ENCODE measurements around the gene SGTA.

The SGTA gene

GRCh38 chr19:2755811-2756210 is 27.3 kb downstream of the SGTA start:
- Histone ChIP-seq H3K27ac (ENCODE audit: insufficient read depth in 1 of 2, low read depth in 1 of 2, low read length in 2 of 2, poor library complexity in 1 of 2, severe bottlenecking in 2 of 2) (no peak overlapping the region), H3K36me3 (ENCODE audit: control insufficient read depth in 4 of 4, insufficient read depth in 4 of 4, low read length in 3 of 4) (peaks cover 4 to 60% (median 45%) of the 10 kb centered on the region in 4 experiments), H3K27me3 (replicated peaks in 2 of 5; ENCODE audit: control insufficient read depth in 4 of 5, insufficient read depth in 5 of 5, low read length in 4 of 5) (no peaks in the 10 kb centered on the region), H3K4me1 (ENCODE audit: control extremely low read depth in 1 of 4, control insufficient read depth in 4 of 4, insufficient read depth in 4 of 4, low read length in 3 of 4) (no peaks in the 10 kb centered on the region), H3K4me3 (ENCODE audit: control insufficient read depth in 1 of 7, extremely low read depth in 1 of 7, insufficient read depth in 4 of 7, low read depth in 2 of 7, low read length in 6 of 7) (no peak overlapping the region), H3K9me3 (ENCODE audit: control extremely low read depth in 1 of 5, control insufficient read depth in 4 of 5, insufficient read depth in 2 of 5, low read depth in 1 of 5, low read length in 4 of 5) (no peaks in the 10 kb centered on the region)
- ChIA-PET POLR2A (no interaction called here), CTCF (interaction anchor here (1.7 kb wide), 1 partner anchor 107 kb away, joined by 7 read pairs; no protein-coding TSS in a partner anchor)
- 95% methylated on average over 10 of the region's 16 CpGs for WGBS (ENCODE audit: insufficient coverage)
- no peak for DNase-seq

DNA sequence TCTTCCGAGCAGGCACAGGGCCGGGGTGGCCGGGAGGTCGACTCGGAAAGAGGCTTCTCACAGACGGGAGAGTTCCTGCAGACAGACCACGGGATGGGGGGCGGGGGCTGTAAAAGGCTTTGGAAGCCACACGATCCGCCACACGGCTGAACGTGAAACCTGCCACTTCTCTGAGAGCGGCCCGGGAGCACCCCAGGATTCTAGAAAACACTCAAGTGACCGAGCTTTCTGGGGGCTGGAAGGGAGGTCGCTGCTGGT is 27.7 kb downstream of the SGTA start:
- Histone ChIP-seq H3K4me1 (ENCODE audit: control extremely low read depth in 1 of 4, control insufficient read depth in 4 of 4, insufficient read depth in 4 of 4, low read length in 3 of 4) (no peaks in the 10 kb centered on the region), H3K27me3 (replicated peaks in 2 of 5; ENCODE audit: control insufficient read depth in 4 of 5, insufficient read depth in 5 of 5, low read length in 4 of 5) (no peaks in the 10 kb centered on the region), H3K36me3 (ENCODE audit: control insufficient read depth in 4 of 4, insufficient read depth in 4 of 4, low read length in 3 of 4) (peaks cover 4 to 56% (median 41%) of the 10 kb centered on the region in 4 experiments), H3K4me3 (ENCODE audit: control insufficient read depth in 1 of 7, extremely low read depth in 1 of 7, insufficient read depth in 4 of 7, low read depth in 2 of 7, low read length in 6 of 7) (no peak overlapping the region), H3K9me3 (ENCODE audit: control extremely low read depth in 1 of 5, control insufficient read depth in 4 of 5, insufficient read depth in 2 of 5, low read depth in 1 of 5, low read length in 4 of 5) (no peaks in the 10 kb centered on the region), H3K27ac (ENCODE audit: insufficient read depth in 1 of 2, low read depth in 1 of 2, low read length in 2 of 2, poor library complexity in 1 of 2, severe bottlenecking in 2 of 2) (no peak overlapping the region)
- 93% methylated on average over 13 of the region's 16 CpGs for WGBS (ENCODE audit: insufficient coverage)
- POLR2A ChIA-PET = no interaction called here
- no peak for DNase-seq
- CTCF ChIA-PET = no interaction called here

DNA sequence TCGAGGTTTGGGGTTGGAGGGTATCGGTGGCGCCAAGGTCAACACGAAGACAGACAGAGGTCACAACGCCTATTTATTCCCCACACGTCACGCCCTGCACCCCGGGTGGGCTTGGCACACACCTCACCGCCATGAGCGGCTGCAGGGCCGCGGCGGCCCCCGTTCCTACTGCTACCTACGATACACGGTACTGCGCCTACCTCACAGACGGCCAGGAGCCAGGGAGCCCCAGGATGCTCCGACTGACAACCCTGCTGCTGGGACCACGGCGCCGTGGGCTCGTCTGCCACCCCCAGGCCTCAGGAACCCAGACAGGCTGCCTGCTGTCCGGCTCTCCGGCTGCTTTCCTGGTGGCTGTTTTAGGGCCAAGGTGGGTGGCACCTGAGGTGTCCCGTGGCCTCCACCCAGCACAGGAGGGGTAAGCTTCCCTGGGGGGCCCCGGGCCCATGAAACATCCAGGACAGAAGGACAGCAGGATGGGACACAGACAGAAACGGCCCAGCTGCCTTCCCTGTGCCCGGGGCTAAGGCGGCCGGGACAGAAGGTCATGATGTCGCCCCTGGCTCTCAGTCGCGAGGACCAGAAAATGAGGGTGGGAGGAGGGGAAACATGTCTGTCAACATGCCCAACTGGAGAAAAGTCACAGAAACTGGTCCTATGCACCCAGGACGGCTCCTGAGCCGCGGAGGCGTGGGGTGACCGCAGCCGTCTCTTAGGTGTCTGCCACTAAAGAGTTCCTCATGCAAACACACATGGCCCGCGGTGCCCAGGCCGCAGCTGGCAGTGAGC is 28.2 kb downstream of the SGTA start:
- H3K27me3 ChIP-seq (replicated peaks in 2 of 5; ENCODE audit: control insufficient read depth in 4 of 5, insufficient read depth in 5 of 5, low read length in 4 of 5) = no peaks in the 10 kb centered on the region
- WGBS (ENCODE audit: insufficient coverage) = 96% methylated on average over 42 of the region's 43 CpGs
- H3K4me1 ChIP-seq (ENCODE audit: control extremely low read depth in 1 of 4, control insufficient read depth in 4 of 4, insufficient read depth in 4 of 4, low read length in 3 of 4) = no peaks in the 10 kb centered on the region
- no peak overlapping the region for H3K4me3 ChIP-seq (ENCODE audit: control insufficient read depth in 1 of 7, extremely low read depth in 1 of 7, insufficient read depth in 4 of 7, low read depth in 2 of 7, low read length in 6 of 7)
- ChIA-PET POLR2A (no interaction called here), CTCF (interaction anchor here (1.1 to 3.5 kb wide), 2 partner anchors 108 to 119 kb away, joined by 4 to 19 read pairs; no protein-coding TSS in a partner anchor)
- H3K27ac ChIP-seq (ENCODE audit: insufficient read depth in 1 of 2, low read depth in 1 of 2, low read length in 2 of 2, poor library complexity in 1 of 2, severe bottlenecking in 2 of 2) = no peak overlapping the region
- peaks cover 4 to 53% (median 41%) of the 10 kb centered on the region in 4 experiments for H3K36me3 ChIP-seq (ENCODE audit: control insufficient read depth in 4 of 4, insufficient read depth in 4 of 4, low read length in 3 of 4)
- no peaks in the 10 kb centered on the region for H3K9me3 ChIP-seq (ENCODE audit: control extremely low read depth in 1 of 5, control insufficient read depth in 4 of 5, insufficient read depth in 2 of 5, low read depth in 1 of 5, low read length in 4 of 5)
- DNase-seq = no peak

DNA sequence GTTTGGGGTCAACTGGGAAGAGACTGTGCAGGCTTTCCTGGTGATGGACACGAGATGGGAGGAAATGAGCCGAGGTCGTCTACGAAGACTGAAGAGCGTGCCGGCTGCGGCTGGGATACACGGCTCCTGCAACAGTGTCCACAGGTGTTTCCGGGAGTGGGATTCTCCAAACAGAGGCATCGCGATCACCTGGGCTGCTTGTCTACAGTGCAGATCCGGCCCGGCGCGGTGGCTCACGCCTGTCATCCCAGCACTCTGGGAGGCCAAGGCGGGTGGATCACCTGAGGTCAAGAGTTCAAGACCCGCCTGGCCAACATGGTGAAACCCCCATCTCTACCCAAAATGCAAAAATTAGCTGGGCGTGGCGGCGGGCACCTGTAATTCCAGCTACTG is 31.6 kb downstream of the SGTA start:
- Histone ChIP-seq H3K27ac (ENCODE audit: insufficient read depth in 1 of 2, low read depth in 1 of 2, low read length in 2 of 2, poor library complexity in 1 of 2, severe bottlenecking in 2 of 2) (no peak overlapping the region), H3K4me1 (ENCODE audit: control extremely low read depth in 1 of 4, control insufficient read depth in 4 of 4, insufficient read depth in 4 of 4, low read length in 3 of 4) (peaks cover 0 to 4% (median 2%) of the 10 kb centered on the region in 4 experiments), H3K4me3 (ENCODE audit: control insufficient read depth in 1 of 7, extremely low read depth in 1 of 7, insufficient read depth in 4 of 7, low read depth in 2 of 7, low read length in 6 of 7) (no peak overlapping the region), H3K27me3 (replicated peaks in 2 of 5; ENCODE audit: control insufficient read depth in 4 of 5, insufficient read depth in 5 of 5, low read length in 4 of 5) (no peaks in the 10 kb centered on the region), H3K36me3 (ENCODE audit: control insufficient read depth in 4 of 4, insufficient read depth in 4 of 4, low read length in 3 of 4) (peaks cover 0 to 30% (median 18%) of the 10 kb centered on the region in 4 experiments), H3K9me3 (ENCODE audit: control extremely low read depth in 1 of 5, control insufficient read depth in 4 of 5, insufficient read depth in 2 of 5, low read depth in 1 of 5, low read length in 4 of 5) (no peaks in the 10 kb centered on the region)
- ChIA-PET CTCF (interaction anchor here (1.2 to 3.5 kb wide), 2 partner anchors 89 to 104 kb away, joined by 3 to 19 read pairs; no protein-coding TSS in a partner anchor), POLR2A (interaction anchor here (0.7 kb wide), 1 partner anchor 66 kb away, joined by 3 read pairs; no protein-coding TSS in a partner anchor)
- 92% methylated on average over 17 of the region's 21 CpGs for whole genome bisulfite sequencing (ENCODE audit: insufficient coverage)
- DNase-seq = no peak

- no peaks in the 10 kb centered on the region for H3K9me3 ChIP-seq (ENCODE audit: control extremely low read depth in 1 of 5, control insufficient read depth in 4 of 5, insufficient read depth in 2 of 5, low read depth in 1 of 5, low read length in 4 of 5)
- no peak for DNase-seq
- no peaks in the 10 kb centered on the region for H3K27me3 ChIP-seq (replicated peaks in 2 of 5; ENCODE audit: control insufficient read depth in 4 of 5, insufficient read depth in 5 of 5, low read length in 4 of 5)
- H3K27ac ChIP-seq (ENCODE audit: insufficient read depth in 1 of 2, low read depth in 1 of 2, low read length in 2 of 2, poor library complexity in 1 of 2, severe bottlenecking in 2 of 2) = no peak overlapping the region
- H3K4me3 ChIP-seq (ENCODE audit: control insufficient read depth in 1 of 7, extremely low read depth in 1 of 7, insufficient read depth in 4 of 7, low read depth in 2 of 7, low read length in 6 of 7) = no peak overlapping the region
- ChIA-PET POLR2A (interaction anchor here (1.3 kb wide), 1 partner anchor 12 kb away, joined by 4 read pairs; no protein-coding TSS in a partner anchor), CTCF (interaction anchor here (0.7 to 5.0 kb wide), 7 partner anchors 17 to 107 kb away, joined by 3 to 68 read pairs (median 3); no protein-coding TSS in a partner anchor)
- peaks cover 0 to 24% (median 16%) of the 10 kb centered on the region in 4 experiments for H3K36me3 ChIP-seq (ENCODE audit: control insufficient read depth in 4 of 4, insufficient read depth in 4 of 4, low read length in 3 of 4)
- peaks cover 0 to 4% (median 2%) of the 10 kb centered on the region in 4 experiments for H3K4me1 ChIP-seq (ENCODE audit: control extremely low read depth in 1 of 4, control insufficient read depth in 4 of 4, insufficient read depth in 4 of 4, low read length in 3 of 4)
- WGBS (ENCODE audit: insufficient coverage) = 73% methylated on average over 17 of the region's 17 CpGs
Measured at GRCh38 chr19:2750808-2751437, 32.1 kb downstream of the SGTA start.

DNA sequence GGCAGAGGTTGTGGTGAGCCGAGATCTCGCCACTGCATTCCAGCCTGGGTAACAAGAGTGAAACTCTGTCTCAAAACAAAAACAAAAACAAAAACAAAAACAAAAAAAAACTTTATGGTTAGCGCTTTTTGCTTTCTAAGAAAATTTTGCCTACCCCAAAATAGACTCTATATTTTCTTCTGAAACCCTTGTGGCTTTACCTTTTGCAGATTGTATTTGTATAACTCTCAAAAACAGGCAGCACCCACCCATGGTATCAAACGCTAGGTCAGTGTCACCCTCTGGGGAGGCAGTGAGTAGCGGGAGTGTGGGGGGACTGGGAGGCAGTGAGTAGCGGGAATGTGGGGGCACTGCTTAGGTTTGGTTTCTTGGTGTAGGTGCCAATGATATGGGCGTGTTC is 35.7 kb downstream of the SGTA start:
- WGBS (ENCODE audit: insufficient coverage) = 100% methylated on average over 4 of the region's 7 CpGs
- CTCF ChIA-PET = interaction anchor here (5.0 kb wide), 1 partner anchor 100 kb away, joined by 68 read pairs; no protein-coding TSS in a partner anchor

DNA sequence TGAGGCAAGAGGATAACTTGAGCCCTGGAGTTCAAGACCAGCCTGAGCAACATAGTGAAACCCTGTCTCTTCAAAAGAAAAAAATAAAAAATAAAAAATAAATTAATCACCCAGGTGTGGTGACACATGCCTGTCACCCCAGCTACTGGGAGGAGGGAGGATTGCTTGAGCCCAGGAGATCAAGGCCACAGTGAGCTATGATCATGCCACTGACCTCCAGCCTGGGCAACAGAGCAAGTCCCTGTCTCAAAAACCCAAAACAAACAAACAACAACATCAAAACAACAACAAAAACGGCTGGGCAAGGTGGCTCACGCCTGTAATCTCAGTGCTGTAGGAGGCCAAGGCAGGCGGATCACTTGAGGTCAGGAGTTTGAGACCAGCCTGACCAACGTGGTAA is 39.0 kb downstream of the SGTA start:
- no peaks in the 10 kb centered on the region for H3K27me3 ChIP-seq (replicated peaks in 2 of 5; ENCODE audit: control insufficient read depth in 4 of 5, insufficient read depth in 5 of 5, low read length in 4 of 5)
- ChIA-PET POLR2A (no interaction called here), CTCF (interaction anchor here (1.2 kb wide), 1 partner anchor 9 kb away, joined by 3 read pairs; no protein-coding TSS in a partner anchor)
- no peak overlapping the region for H3K27ac ChIP-seq (ENCODE audit: insufficient read depth in 1 of 2, low read depth in 1 of 2, low read length in 2 of 2, poor library complexity in 1 of 2, severe bottlenecking in 2 of 2)
- WGBS (ENCODE audit: insufficient coverage) = 84% methylated on average over 3 of the region's 4 CpGs
- H3K4me1 ChIP-seq (ENCODE audit: control extremely low read depth in 1 of 4, control insufficient read depth in 4 of 4, insufficient read depth in 4 of 4, low read length in 3 of 4) = peaks cover 0 to 11% (median 6%) of the 10 kb centered on the region in 4 experiments
- DNase-seq = no peak
- no peaks in the 10 kb centered on the region for H3K9me3 ChIP-seq (ENCODE audit: control extremely low read depth in 1 of 5, control insufficient read depth in 4 of 5, insufficient read depth in 2 of 5, low read depth in 1 of 5, low read length in 4 of 5)
- H3K4me3 ChIP-seq (ENCODE audit: control insufficient read depth in 1 of 7, extremely low read depth in 1 of 7, insufficient read depth in 4 of 7, low read depth in 2 of 7, low read length in 6 of 7) = no peak overlapping the region
- no peaks in the 10 kb centered on the region for H3K36me3 ChIP-seq (ENCODE audit: control insufficient read depth in 4 of 4, insufficient read depth in 4 of 4, low read length in 3 of 4)

More for the DNA sequence above, 35.7 kb downstream of the SGTA start:
- Histone ChIP-seq H3K9me3 (ENCODE audit: control extremely low read depth in 1 of 5, control insufficient read depth in 4 of 5, insufficient read depth in 2 of 5, low read depth in 1 of 5, low read length in 4 of 5) (no peaks in the 10 kb centered on the region), H3K27ac (ENCODE audit: insufficient read depth in 1 of 2, low read depth in 1 of 2, low read length in 2 of 2, poor library complexity in 1 of 2, severe bottlenecking in 2 of 2) (no peak overlapping the region), H3K4me3 (ENCODE audit: control insufficient read depth in 1 of 7, extremely low read depth in 1 of 7, insufficient read depth in 4 of 7, low read depth in 2 of 7, low read length in 6 of 7) (no peak overlapping the region), H3K36me3 (ENCODE audit: control insufficient read depth in 4 of 4, insufficient read depth in 4 of 4, low read length in 3 of 4) (no peaks in the 10 kb centered on the region), H3K4me1 (ENCODE audit: control extremely low read depth in 1 of 4, control insufficient read depth in 4 of 4, insufficient read depth in 4 of 4, low read length in 3 of 4) (peaks cover 0 to 4% (median 2%) of the 10 kb centered on the region in 4 experiments), H3K27me3 (replicated peaks in 2 of 5; ENCODE audit: control insufficient read depth in 4 of 5, insufficient read depth in 5 of 5, low read length in 4 of 5) (no peaks in the 10 kb centered on the region)
- DNase-seq = no peak
- POLR2A ChIA-PET = interaction anchor here (1.5 kb wide), 1 partner anchor 99 kb away, joined by 6 read pairs; no protein-coding TSS in a partner anchor

All from common myeloid progenitor, CD34-positive (primary cell).